HG02870 (cell line): ENCODE results near the gene ELP4.
A peak's percentile ranks its signal among the peaks of the same experiment; 100 is the strongest.

Experiments used
- ATAC-seq: cut with Tn5 transposase; IDR thresholded peaks from one replicate; pipeline ENCODE4 v1.9.1; 2021; ENCODE audit warnings: mild to moderate bottlenecking, moderate library complexity; ENCODE audit not compliant: unreplicated experiment

ELP4 gene

DNA sequence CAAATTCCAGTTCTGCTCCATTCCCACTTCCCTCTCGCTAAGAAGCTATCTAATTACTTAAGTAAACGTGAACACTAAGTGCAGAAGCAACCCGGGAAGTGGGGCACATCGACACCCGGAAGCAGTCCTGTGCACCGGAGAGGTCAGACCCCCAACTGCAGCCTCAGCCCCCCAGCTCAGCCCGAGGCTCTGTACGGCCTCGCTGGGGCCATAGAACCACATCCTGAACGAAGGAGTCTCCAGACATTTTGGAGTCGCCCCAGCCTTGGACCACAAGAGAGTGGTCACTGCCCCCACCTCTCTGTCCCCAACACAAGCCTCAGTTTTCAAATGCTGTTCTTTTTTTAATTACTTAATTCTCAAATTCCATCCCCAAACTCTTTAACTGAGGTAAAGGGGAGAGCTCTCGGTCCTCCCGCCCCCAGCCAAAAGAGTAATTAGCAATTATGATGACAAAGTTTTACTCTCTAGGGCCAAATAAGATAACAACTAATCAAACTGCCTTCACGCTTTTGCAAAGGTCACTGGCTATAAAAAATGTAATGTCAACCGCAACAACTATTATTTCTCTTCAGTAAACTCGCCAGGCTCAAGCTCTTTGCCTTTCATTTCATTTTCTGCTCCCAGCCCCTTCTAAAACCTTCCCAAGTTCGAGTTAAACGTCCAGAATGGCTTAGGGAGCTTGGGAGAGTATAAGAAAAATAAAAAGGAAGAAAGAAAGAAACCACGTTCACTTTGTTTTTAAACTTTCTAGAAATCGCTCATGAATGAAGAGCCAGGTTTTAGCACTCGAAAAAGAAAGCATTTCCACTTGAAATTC, 299.4 kb downstream of the ELP4 start:
- no peak for ATAC-seq

DNA sequence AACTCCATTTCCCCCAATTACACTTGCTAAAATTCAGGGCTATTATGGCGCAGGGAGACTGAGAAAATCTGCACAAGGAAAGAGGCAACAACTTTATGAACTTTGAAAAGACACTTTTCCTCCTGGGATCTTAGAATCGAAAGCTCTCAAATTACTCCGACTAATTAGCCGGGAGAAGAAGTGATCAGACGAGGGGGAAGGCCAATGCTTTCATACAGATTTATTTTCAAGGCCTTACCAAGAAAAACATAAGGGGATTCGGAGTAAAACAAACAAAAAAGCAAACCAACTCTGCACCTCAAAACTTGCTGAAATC, 299.9 kb downstream of the ELP4 start:
- no peak for ATAC-seq

- no peak for ATAC-seq
Measured at GRCh38 chr11:31809857-31810778, 300.6 kb downstream of the ELP4 start.

- ATAC-seq = peak; percentile 65
Measured at GRCh38 chr11:31810779-31811647, 301.4 kb downstream of the ELP4 start, which contains the start of gene PAX6. TSS of gene PAX6 (minus strand) at chr11:31811322. CDS start at chr11:31806411, 4,911 bp downstream.

DNA sequence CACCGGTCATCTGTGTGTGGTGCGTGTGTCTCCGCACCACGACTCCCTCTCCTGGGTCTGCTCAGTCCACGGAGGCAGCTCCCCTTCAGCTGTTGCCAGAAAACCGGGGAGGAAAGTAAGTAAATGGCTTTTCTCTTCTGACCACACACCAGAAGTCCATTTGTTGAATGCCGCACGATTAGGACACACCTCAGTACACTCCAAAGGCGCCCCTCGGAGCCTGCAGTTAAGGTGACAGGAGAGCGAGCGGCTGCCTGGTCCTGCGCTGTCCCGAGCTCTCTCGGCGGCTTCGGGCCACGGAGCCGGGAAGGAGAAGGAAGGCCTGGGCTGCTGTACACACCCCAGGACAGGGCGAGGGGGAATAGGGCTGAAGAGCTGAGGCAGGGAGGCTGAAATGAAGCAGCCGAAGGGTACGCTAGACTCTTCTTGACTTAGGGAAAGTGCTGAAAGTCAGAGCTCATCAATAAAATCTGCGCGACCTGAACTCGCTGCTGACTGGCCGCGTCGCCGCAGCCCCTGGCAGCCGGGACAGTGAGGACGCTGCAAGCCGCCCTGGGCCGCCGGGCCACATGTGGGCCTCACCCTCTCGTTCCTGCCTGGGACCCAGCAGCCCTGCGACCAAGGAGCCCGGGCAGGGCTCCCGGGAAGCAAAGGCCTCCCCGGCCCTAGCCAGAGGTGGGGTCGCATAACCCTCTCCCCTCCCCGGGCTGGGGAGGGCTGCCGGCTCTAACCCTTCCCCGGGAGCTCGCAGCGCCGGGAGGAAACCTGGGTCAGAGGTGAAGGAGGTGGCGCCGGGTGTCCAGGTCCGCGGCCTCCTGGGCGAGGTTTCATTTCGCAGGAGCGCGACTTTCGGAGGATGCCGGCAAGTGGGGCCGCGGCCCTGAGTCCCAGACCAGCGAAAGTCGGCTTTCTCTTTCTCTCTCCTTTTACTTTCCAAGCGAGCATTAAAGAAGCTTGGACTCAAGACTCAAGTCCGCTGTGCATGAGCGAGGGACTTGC, 303.1 kb downstream of the ELP4 start:
- no peak for ATAC-seq

- no peak for ATAC-seq
Measured at GRCh38 chr11:31813391-31814175, 304.0 kb downstream of the ELP4 start.

DNA sequence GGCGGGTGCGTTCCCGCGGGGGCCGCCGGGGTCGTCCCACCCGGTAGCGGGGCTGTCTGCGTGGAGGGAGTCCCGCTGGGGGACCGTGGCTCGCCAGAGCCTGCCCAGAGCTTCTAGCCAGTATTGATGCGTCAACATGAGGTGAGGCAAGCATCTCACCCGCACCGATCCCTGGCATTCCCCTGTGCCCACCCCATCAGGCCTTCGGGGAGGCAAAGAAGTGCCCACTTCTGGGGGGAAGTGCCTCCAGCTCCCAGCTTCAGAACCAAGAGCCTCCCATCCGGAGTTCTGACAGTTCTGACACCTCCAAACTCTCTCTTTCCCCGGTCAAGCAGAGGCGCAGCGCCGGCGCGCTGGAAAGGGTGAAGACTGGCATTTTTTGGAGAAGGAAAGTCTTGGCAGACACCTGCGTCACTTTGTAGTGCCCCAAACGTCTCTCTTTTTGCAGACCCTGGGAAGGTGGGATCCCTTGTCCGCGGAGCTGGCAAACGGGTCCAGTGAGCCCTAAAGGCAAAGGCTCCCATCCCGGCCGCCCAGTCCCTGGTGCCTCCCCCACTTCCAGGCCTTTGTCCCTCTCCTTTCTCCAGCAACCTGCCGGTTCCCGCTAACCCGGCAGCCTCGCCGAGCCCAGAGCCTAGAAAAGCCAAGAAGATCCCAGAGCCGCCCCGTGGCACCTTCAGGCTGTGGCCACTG, 304.8 kb downstream of the ELP4 start:
- no peak for ATAC-seq

GRCh38 chr11:31815711-31816467, 306.3 kb downstream of the ELP4 start:
- no peak for ATAC-seq

- ATAC-seq = no peak
Measured at GRCh38 chr11:31816468-31817053, 307.0 kb downstream of the ELP4 start.

DNA sequence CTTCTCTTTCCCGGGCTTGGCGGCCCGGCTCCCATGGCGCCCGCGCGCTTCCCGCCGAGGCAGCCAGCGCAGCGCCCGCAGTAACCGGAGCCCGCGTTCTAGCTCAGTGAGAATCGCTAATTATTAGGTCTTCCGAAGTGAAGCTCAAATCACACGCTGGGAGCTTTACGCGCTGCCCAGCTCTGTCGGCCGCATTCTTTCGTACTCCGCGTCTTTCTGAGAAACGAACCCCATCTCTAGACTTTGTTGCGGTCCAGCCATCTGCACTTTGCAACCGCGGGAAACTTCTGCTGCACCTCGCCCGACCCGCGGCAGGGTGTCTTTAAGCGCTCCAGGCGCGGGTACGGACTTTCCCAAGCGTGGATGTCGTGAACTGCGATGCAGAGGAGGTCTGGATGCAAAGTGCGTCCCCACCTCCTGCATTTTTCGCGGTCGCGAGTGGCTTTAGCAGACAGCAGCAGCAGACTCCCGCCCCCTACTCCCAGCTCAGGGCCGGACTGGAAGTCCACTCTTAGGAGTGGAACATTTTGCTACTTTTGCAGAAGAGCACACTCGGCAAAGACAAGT, 307.6 kb downstream of the ELP4 start:
- ATAC-seq = no peak

GRCh38 chr11:31817621-31818424, 308.3 kb downstream of the ELP4 start:
- no peak for ATAC-seq

DNA sequence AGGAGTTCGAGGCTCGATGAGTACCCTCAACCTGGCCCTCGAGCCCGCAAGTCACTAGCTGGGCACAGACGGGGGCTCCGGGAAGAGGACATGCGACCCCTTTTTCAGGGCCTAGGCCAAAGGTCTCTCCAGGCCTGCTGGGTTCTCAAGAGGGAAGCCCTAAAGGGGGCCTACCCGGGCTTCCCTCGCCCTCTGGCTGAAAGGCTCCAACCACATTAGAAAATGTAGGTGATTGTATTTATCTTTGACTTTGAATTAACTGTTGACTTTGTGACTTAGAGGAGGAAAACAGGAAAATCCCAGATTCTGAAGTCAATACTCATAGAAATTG, 308.8 kb downstream of the ELP4 start:
- no peak for ATAC-seq

- ATAC-seq = no peak
Measured at GRCh38 chr11:31818874-31819331, 309.3 kb downstream of the ELP4 start.

DNA sequence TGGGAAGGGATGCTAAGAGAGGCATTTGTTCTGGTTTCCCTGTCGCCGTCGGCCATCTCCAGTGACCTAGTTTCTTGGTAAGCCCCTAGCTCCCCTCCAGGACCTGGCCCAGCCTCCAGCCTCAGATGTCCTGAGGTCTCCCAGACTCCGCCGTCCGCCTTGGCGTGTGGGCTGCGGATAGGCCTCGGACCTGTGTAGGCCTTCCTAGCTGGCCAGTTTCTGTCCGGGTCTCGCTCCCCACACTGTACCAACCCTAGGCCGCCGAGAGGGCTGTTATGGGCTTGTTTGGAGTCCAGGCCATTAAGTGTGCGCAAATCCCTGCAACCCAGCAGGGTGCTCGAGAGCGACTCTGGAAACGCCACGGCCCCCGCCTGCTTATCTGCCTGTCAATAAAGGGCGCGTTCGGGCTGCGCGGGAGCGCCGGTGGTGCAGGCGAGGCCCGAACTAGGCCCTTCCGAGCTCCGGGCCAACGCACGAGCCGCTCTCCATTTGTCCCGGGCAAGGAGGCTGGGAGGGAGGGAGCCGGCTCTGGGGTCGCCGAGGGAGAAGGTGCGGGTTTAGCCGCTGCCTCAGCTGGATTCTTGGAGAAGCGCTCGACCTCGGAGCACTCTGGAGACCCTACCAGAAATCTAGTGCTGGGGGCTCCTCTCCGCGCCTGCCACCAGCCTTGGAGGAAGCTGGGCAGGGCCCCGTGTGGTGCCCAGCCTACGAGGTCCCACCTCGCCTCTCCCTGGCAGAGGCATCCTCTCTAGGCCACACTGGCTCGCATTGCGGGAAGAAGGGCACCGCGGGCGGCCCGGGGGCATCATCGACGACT, 310.3 kb downstream of the ELP4 start:
- ATAC-seq = no peak

GRCh38 chr11:31820438-31820818, 310.9 kb downstream of the ELP4 start:
- ATAC-seq = no peak
